ENCODE results near the gene OR52E4.

OR52E4 gene

GRCh38 chr11:5929571-5930368 lies 49.3 kb downstream of the OR52E4 start:
- no peak for DNase-seq

- no peak for DNase-seq
These were observed 50.2 kb downstream of the OR52E4 start for GRCh38 chr11:5930614-5931013.

GRCh38 chr11:5931061-5931460 lies 50.6 kb downstream of the OR52E4 start:
- no peak for DNase-seq

GRCh38 chr11:5932671-5933070 lies 52.2 kb downstream of the OR52E4 start:
- no peak for DNase-seq

- no peak for DNase-seq
These were observed 52.7 kb downstream of the OR52E4 start for GRCh38 chr11:5933116-5933515.

Measured in right forelimb (tissue), 1 donor.